NCI-H187 treated with DMSO at 0.1 percent for 48 hours (cell line): ENCODE data around the gene FAM227B.
"Not testable (repeated sequence)": the region's sequence is repeated elsewhere in the genome, so short reads cannot be mapped to it uniquely, and the experiment has no call there.

Experiments used
- DNase-seq: peaks from one replicate; lab custom pipeline; 2025; lab: John Stamatoyannopoulos, UW

The FAM227B gene

DNA sequence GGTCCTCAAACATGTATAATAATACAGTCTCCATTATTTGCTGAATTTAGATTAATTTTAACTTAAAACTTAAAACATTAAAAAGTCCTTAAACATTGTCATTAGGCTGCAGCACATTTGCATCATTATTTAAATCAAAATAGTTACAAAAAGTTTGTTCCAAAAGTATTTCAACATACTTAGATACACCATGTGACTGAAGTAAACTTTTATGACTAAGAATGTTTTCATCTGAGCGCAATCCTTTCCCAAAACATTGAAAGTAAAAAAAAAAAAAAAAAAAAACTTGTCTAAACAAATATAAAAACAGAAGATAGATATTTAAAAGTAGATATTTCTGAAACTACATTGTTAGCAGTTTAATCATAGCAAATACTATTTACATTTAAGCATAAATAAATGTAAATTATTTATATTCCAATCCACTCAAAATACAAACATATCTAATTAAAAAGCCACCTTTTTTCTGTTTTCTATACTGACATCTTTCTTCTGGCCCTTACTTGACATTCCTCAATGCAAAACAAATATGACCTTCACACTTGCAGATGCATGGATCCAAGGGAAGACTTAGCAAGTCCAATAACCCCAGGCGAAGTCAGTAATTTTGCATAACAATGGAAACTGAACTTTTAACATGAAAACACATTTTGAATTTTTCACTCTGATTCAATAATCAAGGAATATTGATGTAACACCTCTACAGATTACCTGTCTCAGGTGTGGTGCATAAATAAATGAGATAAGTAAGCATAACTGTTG, 10.3 kb downstream of the FAM227B start:
- DNase-seq, result no peak

GRCh38 chr15:49606594-49606993, 14.0 kb downstream of the FAM227B start:
- DNase-seq, result no peak

GRCh38 chr15:49605588-49605987, 15.0 kb downstream of the FAM227B start:
- DNase-seq, result no peak

DNA sequence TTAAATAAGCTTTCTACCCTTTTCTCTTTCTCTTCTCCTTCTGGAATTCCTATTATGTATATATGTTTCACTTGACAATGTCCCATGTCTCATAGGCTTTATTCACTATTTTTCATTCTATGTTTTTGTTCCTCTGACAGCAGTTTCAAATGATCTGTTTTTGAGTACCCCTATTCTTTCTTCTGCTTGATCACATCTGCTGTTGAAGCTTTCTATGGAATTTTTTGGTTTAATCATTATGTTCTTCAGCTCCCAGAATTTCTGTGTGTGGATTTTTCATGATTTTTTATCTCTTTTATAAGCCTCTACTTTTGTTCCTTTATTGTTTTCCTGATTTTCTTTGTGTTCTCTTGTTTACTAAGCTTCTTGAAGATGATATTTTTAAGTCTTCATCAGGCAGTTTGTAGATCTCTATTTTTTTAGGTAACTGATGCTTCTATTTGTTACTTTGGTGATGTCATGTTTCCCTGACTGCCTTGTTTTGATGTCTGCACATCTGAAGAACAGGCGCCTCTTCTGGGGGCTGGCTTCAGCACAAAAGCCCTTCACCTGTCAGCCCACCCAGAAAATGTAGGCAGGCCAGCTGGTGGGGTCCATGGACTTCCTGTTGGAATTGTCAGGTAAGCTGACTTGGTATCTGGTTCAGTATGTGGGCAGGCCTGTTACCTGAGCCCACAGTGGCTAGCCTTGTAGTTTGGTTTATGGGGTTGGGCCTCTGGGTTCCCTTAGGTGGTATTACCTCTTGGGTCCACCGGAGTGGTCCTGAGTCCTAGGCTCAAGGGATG, 15.8 kb downstream of the FAM227B start:
- DNase-seq, result no peak

GRCh38 chr15:49592829-49593316, 27.7 kb downstream of the FAM227B start:
- DNase-seq, result not testable (repeated sequence)

DNA sequence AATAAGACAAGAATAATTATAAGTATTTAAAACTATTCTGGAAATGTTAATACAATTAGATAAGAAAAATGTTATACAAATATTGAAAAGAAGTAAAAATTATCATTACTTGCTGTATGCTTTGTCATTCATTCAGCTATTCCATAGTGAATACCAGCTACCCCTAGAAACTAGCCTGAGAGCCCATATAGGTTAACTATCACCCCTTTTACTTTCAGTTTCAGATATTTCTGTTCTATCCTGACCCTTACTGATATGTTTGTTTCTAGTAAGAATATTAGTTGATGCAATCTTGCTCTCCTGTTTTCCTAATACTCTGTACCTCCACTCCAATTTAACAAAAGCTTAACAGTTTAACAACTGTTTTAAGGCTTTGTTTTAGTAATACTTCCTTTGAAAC, 31.6 kb downstream of the FAM227B start:
- DNase-seq, result no peak

DNA sequence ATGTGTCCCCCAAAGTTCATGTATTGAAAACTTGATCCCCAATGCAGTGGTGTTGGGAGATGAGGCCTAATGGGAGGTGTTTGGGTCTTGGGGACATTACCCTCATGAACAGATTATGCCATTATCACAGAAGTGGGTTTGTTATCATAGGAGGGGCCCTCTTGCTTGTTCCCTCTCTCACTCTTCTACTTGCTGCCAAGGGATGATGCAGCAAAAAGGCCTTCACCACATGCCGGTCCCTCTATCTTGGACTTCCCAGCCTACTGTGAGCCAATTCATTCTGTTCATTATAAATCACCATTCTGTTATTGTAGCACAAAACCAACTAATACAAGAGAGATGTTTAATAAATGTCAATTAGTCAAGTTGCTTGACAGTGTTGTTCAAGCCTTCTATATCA, 47.2 kb downstream of the FAM227B start:
- no peak for DNase-seq

DNA sequence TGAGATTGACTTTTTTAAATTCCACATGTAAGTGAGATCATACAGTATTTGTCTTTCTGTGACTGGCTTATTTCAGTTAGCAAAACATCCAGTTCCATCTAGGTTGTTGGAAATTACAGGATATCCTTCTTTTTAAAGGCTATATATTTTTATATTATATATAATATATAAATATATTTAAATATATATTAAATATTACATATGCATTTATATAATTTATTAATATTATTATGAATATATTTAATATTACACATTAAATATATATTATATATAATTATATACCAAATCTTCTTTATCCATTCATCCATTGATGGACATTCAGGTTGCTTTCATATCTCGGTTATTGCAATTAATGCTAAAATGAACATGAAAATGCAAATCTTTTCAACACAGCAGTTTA, 49.9 kb downstream of the FAM227B start:
- DNase-seq, result no peak

DNA sequence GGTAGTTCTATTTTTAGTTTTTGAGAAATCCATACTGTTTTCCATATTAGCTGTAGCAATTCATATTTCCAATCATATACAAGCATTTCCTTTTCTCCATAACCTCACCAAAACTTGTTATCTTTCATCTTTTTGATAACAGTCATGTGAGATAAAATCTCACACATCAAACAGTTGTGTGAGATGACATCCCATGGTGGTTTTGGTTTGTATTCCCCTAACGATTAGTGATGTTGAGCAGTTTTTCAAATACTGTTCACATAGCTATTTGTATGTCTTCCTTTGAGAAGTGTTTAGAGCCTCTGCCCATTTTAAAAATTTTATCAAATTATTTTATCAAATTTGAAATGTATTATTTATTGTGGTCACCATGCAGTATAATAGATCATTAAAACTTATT, 50.4 kb downstream of the FAM227B start:
- DNase-seq, result no peak

- DNase-seq, result no peak
These were observed 60.6 kb downstream of the FAM227B start for GRCh38 chr15:49560045-49560444.

GRCh38 chr15:49558929-49559328, 61.7 kb downstream of the FAM227B start:
- DNase-seq, result no peak

DNA sequence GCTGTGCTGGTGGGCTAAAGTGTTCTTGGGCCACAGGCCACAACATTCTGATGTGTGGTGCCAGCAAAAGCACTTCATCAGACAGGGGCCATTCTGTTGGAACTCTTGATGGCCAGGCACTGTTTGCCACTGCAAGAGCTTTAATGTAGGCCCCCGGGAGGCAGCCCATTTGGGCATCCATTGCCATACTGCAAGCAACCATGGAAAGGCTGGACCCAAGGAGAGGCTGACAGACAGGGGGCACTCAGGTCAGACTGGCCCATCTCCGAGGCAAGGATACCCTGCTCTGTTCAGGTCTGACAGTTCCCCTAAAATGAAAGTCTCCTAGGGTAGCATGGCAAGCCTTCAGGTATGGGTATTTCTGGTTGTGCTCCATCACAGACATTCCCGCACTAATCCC, 64.2 kb downstream of the FAM227B start:
- no peak for DNase-seq

- not testable (repeated sequence) for DNase-seq
These were observed 70.3 kb downstream of the FAM227B start for GRCh38 chr15:49550342-49550741.

DNA sequence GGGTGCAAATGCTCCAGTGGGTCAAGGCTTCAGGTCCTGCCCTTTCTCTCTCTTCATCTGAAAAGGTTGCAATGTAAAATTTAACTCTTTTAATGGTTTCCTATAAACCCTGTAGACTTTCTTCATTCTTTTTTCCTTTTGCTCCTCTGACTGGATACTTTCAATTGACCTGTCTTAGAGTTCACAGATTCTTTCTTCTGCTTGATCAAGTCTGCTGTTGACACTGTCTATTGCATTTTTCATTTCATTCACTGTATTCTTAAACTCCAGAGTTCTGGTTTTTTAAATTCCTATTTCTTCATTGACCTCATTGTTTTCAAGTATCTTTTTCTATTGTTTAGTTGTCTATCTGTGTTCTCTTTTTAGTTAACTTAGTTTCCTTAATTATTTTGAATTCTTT, 82.1 kb downstream of the FAM227B start:
- no peak for DNase-seq

- no peak for DNase-seq
These were observed 90.5 kb downstream of the FAM227B start for GRCh38 chr15:49530092-49530491.

GRCh38 chr15:49528289-49528688, 92.3 kb downstream of the FAM227B start:
- DNase-seq, result no peak

DNA sequence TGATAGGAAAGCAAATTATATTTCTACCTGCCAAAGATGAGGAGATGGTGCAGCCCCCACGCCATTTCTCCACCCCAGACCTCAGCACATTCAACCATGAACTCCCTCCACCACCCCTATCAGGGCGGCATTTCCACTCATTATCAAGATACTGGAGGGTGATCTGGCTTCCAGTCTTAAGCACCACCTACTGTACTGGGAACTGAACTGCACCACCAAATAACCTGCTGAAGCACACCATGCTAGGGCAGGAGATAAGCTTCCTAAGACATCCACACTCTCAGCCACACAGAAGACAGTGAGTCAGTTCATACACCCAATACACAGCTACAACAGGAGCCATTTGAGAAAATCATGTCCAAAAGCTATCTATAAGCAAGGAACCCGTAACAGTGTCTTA, 98.8 kb downstream of the FAM227B start:
- no peak for DNase-seq

DNA sequence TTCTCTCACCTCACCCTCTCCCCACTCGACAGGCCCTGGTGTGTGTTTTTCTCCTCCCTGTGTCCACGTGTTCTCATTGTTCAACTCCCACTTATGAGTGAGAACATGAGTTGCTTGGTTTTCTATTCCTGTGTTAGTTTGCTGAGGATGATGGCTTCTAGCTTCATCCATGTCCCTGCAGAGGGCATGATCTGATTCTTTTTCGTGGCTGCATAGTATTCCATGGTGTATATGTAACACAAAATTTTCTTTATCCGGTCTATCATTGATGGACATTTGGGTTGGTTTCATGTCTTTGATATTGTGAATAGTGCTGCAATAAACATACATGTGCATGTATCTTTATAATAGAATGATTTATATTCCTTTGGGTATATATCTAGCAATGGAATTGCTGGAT, 107.9 kb downstream of the FAM227B start:
- DNase-seq, result not testable (repeated sequence)

- DNase-seq, result no peak
These were observed 113.4 kb downstream of the FAM227B start for GRCh38 chr15:49507261-49507660.

DNA sequence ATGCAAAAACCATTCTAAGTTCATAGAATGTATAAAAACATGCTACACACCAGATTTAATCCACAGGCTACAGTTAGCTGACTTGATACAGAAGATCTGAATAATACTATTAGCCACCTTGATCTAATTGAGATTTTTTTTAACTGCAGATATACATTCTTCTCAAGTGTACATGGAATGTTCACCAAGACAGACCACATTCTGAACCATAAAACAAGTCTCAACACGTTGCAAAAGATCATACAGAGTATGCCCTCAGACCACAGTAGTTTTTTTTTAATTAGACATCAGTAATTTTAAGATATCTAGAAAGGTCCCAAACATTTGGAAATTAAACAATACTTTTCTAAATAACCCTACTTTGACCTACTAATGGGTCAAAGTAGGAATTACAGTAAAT, 114.3 kb downstream of the FAM227B start:
- DNase-seq, result no peak

GRCh38 chr15:49501586-49501985, 119.0 kb downstream of the FAM227B start:
- no peak for DNase-seq

- DNase-seq, result no peak
These were observed 124.4 kb downstream of the FAM227B start for GRCh38 chr15:49495993-49496753.

GRCh38 chr15:49494842-49495241, 125.8 kb downstream of the FAM227B start:
- no peak for DNase-seq
